HG02678 (cell line): ENCODE data around the gene STRBP.
A peak's percentile ranks its signal among the peaks of the same experiment; 100 is the strongest.
"Not testable (repeated sequence)": the region's sequence is repeated elsewhere in the genome, so short reads cannot be mapped to it uniquely, and the experiment has no call there.

Experiments used
- ATAC-seq: cut with Tn5 transposase; IDR thresholded peaks from one replicate; pipeline ENCODE4 v1.9.1; 2021; ENCODE audit warnings: mild to moderate bottlenecking, moderate library complexity; ENCODE audit not compliant: unreplicated experiment

STRBP gene

GRCh38 chr9:123283455-123283854 lies 15.1 kb upstream of the STRBP start:
- ATAC-seq: no peak

- ATAC-seq: no peak
Observed at GRCh38 chr9:123283048-123283408, 14.6 kb upstream of the STRBP start.

- no peak for ATAC-seq
Observed at GRCh38 chr9:123282362-123283047, 14.1 kb upstream of the STRBP start.

GRCh38 chr9:123281659-123282350 lies 13.4 kb upstream of the STRBP start:
- ATAC-seq: no peak

- not testable (repeated sequence) for ATAC-seq
Observed at GRCh38 chr9:123278879-123279493, 10.6 kb upstream of the STRBP start.

GRCh38 chr9:123278361-123278760 lies 10.0 kb upstream of the STRBP start:
- no peak for ATAC-seq

- no peak for ATAC-seq
Observed at GRCh38 chr9:123276551-123276950, 8.2 kb upstream of the STRBP start.

- ATAC-seq: not testable (repeated sequence)
Observed at GRCh38 chr9:123271133-123271532, 2.7 kb upstream of the STRBP start.

GRCh38 chr9:123269281-123269680 lies 895 bp upstream of the STRBP start:
- no peak for ATAC-seq

GRCh38 chr9:123268199-123268464 lies 254 bp downstream of the STRBP start:
- ATAC-seq: no peak

GRCh38 chr9:123267481-123268198 lies 746 bp downstream of the STRBP start:
- peak; percentile 4 for ATAC-seq

- no peak for ATAC-seq
Observed at GRCh38 chr9:123266655-123267399, 1.6 kb downstream of the STRBP start.

GRCh38 chr9:123265833-123266232 lies 2.6 kb downstream of the STRBP start:
- no peak for ATAC-seq

GRCh38 chr9:123263227-123263626 lies 5.2 kb downstream of the STRBP start:
- ATAC-seq: no peak

GRCh38 chr9:123262338-123262737 lies 6.0 kb downstream of the STRBP start:
- ATAC-seq: no peak

- ATAC-seq: no peak
Observed at GRCh38 chr9:123261006-123261677, 7.2 kb downstream of the STRBP start.

GRCh38 chr9:123260340-123260739 lies 8.0 kb downstream of the STRBP start:
- no peak for ATAC-seq

- ATAC-seq: no peak
Observed at GRCh38 chr9:123257276-123257675, 11.1 kb downstream of the STRBP start.

- ATAC-seq: no peak
Observed at GRCh38 chr9:123255718-123256117, 12.7 kb downstream of the STRBP start.

GRCh38 chr9:123253204-123253603 lies 15.2 kb downstream of the STRBP start:
- ATAC-seq: no peak

- no peak for ATAC-seq
Observed at GRCh38 chr9:123251741-123252140, 16.6 kb downstream of the STRBP start.
